PFSK-1 (cell line): ENCODE results near the gene TCF4.

ENCODE experiments used
- FOXP2 ChIP-seq: optimal IDR thresholded peaks from 2 replicates; pipeline ENCODE3; 2011; ENCODE audit warnings: borderline replicate concordance, control low read depth, inconsistent platforms; ENCODE audit not compliant: insufficient read depth; ENCODE audit errors: extremely low read length, extremely low read depth
- POLR2AphosphoS5 ChIP-seq: IDR thresholded peaks from 2 replicates; pipeline ENCODE4 v1.6.1; 2012; ENCODE audit warnings: low read depth, mild to moderate bottlenecking, control low read depth, low read length, moderate library complexity
- SIN3A ChIP-seq: IDR thresholded peaks from 2 replicates; pipeline ENCODE4 v1.6.1; 2012; ENCODE audit warnings: mild to moderate bottlenecking, low read length, moderate library complexity, borderline replicate concordance; ENCODE audit not compliant: insufficient read depth
- TAF1 ChIP-seq: IDR thresholded peaks from 2 replicates; pipeline ENCODE4 v1.6.1; 2012; ENCODE audit warnings: low read length, control low read depth, borderline replicate concordance; ENCODE audit not compliant: insufficient read depth
- TF ChIP-seq, protein P1 (sequence below), 2 experiments: IDR thresholded peaks; 2 replicates each; pipeline versions ENCODE4 v1.6.1 to v1.8.0; 2011 to 2012; ENCODE audit warnings: low read depth in 2 of 2, low read length in 2 of 2, control low read depth in 1 of 2, inconsistent platforms in 1 of 2, mild to moderate bottlenecking in 1 of 2, moderate library complexity in 1 of 2; ENCODE audit not compliant: insufficient read depth in 1 of 2

DNA sequence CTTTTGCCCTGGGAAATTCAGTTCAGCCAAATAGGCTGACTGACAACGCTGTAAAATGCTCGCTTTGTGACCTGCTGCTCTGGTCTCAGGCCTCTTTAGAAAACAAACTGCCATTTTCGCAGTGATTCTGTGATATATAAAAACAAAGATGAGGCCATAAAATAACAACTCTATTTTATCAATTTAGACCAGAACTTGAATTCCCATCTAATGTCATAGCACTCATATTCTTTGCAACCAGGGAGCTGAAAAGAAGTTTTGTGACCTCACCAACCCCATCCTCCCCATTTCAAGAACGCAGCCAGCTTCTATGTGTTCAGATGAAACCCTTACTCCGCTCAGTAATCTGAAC lies 40.3 kb downstream of the TCF4 start:
- TF ChIP-seq FOXP2 (no peak), POLR2AphosphoS5 (no peak), SIN3A (no peak), TAF1 (no peak)
- TF ChIP-seq, protein P1, sequence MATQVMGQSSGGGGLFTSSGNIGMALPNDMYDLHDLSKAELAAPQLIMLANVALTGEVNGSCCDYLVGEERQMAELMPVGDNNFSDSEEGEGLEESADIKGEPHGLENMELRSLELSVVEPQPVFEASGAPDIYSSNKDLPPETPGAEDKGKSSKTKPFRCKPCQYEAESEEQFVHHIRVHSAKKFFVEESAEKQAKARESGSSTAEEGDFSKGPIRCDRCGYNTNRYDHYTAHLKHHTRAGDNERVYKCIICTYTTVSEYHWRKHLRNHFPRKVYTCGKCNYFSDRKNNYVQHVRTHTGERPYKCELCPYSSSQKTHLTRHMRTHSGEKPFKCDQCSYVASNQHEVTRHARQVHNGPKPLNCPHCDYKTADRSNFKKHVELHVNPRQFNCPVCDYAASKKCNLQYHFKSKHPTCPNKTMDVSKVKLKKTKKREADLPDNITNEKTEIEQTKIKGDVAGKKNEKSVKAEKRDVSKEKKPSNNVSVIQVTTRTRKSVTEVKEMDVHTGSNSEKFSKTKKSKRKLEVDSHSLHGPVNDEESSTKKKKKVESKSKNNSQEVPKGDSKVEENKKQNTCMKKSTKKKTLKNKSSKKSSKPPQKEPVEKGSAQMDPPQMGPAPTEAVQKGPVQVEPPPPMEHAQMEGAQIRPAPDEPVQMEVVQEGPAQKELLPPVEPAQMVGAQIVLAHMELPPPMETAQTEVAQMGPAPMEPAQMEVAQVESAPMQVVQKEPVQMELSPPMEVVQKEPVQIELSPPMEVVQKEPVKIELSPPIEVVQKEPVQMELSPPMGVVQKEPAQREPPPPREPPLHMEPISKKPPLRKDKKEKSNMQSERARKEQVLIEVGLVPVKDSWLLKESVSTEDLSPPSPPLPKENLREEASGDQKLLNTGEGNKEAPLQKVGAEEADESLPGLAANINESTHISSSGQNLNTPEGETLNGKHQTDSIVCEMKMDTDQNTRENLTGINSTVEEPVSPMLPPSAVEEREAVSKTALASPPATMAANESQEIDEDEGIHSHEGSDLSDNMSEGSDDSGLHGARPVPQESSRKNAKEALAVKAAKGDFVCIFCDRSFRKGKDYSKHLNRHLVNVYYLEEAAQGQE (IDR thresholded peaks at IDR 0.05; ENCODE audit: insufficient read depth in 1 of 2, low read depth in 2 of 2, low read length in 2 of 2) = no peak
